Stimulated activated CD8-positive, alpha-beta memory T cell treated with anti-CD3 and anti-CD28 coated beads, Interleukin-15, amount 100 ng/mL, for 24 hours (primary cell): ENCODE measurements around the gene FEM1B.

ENCODE experiments used
- DNase-seq: peaks from one replicate; pipeline ENCODE4 v3.0.0-alpha.2; 2020; ENCODE audit warnings: low read depth

The FEM1B gene

DNA sequence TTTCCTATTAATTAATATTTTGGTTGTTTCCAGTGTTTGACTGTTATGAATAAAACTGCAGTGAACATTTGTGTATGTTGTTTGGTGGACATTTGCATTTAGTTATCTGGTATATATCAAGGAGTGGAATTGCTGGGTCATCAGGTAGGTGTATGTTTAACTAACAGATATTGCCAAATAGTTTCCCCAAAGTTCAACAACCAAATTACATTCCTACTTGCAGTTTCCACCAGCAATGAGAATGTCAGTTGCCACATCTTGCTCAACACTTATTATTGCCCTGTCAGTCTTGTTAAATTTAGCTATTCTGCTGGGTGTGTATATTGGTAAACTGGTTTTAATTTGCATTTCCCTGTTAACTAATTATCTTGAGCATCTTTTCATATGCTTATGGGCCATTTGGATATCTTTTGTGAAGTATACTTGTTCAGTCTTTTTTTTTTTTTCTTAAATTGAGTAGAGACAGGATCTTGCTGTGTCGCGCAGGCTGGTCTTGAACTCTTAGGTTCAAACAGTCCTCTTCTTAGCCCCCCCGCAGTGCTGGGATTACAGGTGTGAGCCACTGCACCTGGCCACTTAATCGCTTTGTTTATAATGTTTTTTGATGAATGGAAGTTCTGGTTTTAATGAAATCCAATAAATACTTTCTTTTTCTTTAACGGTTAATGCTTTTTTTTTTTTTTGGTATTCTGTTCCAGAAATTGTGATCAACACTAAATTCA is 7.9 kb downstream of the FEM1B start:
- DNase-seq, result no peak

DNA sequence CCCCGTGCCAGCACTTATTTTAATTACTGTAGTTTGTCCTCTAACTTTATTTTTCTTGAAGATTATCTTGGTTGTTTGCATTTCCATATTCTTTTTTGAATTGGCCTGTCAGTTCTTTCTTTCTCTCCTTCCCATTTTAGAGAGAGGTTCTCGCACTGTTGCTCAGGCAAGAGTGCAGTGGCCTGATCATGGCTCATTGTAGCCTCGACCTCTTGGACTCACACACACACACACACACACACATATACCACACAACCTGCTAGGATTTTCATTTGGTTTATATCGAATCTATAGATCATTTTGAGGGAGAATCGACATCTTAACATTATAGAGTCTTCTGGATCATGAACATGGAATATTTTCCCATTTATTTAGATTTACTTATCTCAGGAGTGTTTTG is 8.7 kb downstream of the FEM1B start:
- DNase-seq, result no peak

DNA sequence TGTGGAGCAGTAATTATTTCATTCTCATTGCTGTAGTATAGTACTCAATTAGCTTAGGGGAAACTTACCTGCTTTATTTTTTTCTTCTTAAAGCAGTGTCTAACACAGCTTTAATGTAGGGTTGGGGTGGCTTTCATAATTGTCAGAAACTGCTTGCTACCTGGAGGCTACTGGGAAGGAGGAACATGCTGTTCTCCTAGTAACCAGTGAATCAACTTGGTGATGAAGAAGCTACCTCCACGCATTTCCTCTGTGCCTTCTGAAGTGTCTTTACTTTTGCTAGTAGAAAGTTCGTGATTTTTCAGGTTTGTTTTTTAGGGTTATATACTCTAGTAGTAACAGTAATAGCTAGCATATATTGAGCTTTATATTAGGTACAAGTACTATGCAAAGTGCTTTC is 11.5 kb downstream of the FEM1B start:
- no peak for DNase-seq

DNA sequence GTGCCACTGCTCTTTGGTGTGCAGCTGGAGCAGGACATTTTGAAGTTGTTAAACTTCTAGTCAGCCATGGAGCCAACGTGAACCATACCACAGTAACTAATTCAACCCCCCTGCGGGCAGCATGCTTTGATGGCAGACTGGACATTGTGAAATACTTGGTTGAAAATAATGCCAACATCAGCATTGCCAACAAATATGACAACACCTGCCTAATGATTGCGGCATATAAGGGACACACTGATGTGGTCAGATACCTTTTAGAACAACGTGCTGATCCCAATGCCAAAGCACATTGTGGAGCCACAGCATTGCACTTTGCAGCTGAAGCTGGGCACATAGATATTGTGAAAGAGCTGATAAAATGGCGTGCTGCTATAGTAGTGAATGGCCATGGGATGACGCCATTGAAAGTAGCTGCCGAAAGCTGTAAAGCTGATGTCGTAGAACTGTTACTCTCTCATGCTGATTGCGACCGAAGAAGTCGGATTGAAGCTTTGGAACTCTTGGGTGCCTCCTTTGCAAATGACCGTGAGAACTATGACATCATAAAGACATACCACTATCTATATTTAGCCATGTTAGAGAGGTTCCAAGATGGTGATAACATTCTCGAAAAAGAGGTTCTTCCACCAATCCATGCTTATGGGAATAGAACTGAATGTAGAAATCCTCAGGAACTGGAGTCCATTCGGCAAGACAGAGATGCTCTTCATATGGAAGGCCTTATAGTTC is 12.2 kb downstream of the FEM1B start:
- no peak for DNase-seq

DNA sequence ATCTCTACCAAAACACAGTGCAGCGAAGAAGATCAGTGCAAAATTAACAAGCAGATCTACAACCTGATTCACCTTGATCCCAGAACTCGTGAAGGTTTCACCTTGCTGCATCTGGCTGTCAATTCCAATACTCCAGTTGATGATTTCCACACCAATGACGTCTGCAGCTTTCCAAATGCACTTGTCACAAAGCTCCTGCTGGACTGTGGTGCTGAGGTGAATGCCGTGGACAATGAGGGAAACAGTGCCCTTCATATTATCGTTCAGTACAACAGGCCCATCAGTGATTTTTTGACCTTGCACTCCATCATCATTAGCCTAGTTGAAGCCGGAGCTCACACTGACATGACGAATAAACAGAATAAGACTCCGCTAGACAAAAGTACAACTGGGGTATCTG is 13.2 kb downstream of the FEM1B start:
- DNase-seq, result no peak

DNA sequence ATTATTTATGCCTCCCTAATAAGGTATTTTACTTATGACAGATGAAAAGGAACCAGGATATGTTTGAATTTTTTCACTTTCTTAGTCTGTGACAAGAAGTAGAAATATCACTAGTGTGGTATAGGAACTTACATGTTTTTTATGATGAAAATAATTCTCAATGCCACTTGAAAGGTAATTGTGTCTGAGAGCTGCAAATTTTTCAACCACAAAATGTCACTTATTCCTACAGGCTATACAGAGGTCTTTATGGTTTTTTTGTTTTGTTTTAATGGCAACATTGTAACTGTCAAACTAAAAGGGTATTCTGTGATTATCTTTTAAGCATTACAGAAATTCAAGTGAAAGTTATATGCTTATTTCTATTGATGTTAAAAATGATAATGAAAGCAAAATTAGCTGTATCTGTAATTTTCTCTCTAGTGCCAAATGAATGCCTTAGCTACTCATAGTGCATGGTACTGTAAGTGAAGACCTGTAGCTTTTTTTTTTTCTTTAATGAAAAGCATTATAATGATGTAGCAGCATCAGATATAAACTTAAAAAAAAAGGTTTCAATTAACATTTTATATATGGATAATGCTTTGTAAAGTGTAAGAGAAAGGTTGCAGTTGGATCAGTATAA is 14.7 kb downstream of the FEM1B start:
- no peak for DNase-seq

DNA sequence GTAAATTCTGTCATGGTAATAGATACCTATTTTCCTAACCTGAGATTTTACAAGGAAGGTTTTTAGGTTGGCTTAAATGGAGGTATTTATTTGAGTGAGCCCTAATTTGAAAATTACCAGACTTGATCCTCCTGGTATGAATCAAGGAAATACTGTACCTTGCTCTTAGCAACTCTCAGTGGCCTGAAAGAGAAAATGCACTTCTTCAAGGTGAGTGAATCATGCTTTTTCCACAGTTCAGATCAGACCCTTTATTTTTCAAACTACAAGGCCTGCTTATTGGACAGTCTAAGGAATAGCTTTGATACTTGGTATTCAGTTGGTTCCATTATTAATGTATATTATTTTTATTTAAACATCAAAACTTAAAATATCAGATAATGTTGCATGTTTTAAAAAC is 15.4 kb downstream of the FEM1B start:
- no peak for DNase-seq

DNA sequence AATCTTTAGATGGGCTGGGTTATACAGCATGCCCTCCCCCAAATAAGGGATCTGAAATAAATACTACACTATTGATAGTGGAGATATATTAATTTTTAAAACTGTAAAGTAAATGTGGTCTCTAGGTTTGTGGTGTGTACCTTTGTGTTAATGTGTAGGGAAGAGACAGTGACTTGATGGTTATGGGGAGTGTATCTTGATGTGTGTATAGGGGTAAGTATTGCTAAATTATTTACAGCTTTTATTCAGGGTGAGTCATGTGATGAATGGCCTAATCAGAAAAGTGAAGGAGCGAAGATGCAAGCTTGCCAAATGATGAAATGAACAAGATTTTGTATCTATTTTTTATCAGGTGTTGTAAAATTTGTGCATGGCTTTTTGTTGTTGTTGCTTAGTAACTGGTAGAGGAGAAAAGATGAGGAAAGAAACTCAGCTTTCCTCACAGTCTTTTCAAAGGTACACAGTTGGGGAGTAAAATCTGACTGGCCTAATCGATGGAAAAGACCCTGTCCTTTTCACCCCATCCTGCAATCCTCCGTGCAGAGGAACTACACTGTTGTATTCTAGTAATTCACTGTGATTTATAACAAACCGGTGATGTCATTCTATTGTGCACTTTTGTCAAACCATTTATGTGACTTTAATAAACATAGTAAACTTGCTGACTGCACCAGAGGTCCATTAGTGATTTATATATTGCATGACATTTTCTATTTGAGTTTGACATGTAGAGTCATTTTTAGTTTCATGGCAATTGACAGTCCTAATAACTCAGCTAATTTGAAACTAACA is 17.7 kb downstream of the FEM1B start:
- DNase-seq, result no peak

DNA sequence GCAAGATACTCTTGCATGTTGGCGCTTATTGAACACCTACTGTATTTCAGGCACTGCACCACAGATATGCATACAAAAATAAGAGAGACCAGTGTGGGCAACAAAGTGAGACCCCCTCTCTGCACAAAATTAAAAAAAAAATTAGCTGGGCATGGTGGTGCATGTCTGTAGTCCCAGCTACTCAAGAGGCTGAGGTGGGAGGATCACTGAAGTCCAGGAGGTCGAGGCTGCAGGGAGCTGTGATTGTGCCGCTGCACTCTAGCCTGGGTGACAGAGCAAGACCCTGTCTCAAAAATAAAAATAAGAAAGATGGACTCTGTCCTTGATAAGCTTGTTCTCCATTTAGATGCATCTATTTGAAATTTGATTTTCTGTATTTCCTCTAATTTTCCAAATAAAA is 20.8 kb downstream of the FEM1B start:
- no peak for DNase-seq

DNA sequence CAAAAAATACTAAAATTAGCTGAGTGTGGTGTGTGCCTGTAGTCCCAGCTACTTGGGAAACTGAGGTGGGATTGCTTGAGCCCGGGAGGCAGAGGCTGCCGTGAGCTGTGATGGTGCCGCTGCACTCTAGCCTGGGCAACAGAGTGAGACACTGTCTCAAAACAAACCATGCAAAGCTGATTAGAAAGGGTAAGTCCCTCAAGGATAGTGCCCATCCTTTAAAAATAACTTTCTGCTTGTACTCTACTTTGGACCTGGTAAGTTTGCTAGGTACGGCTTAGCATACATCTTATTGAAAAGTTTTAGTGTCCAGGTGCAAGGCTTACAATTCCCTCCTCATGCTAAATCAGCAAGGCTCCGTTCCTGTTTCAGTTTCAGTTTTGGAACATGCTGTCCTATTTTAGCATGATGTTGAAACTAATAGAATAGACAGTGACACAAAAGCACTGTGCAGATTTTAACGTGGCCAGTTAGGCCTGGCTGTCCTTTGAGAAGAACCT is 21.4 kb downstream of the FEM1B start:
- DNase-seq, result no peak

DNA sequence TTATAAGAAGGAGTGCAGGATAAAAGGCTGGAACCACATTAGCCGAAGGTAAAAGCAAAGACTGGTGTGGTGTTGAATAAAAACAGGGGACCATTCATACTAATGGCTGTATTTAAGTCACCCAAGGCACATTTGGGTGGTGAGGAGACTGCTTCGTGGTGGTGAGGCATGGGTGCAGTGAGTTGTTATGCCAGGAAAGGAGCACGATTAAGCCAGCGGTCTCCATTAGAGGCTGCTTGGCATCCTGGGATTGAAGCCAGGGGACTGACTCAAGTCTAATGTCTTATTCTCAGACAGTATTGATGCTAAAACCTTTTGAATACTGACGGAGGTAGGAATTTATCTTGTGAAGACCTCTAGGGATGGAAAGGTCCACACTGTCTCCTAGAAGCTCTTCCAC is 21.9 kb downstream of the FEM1B start:
- DNase-seq, result no peak

DNA sequence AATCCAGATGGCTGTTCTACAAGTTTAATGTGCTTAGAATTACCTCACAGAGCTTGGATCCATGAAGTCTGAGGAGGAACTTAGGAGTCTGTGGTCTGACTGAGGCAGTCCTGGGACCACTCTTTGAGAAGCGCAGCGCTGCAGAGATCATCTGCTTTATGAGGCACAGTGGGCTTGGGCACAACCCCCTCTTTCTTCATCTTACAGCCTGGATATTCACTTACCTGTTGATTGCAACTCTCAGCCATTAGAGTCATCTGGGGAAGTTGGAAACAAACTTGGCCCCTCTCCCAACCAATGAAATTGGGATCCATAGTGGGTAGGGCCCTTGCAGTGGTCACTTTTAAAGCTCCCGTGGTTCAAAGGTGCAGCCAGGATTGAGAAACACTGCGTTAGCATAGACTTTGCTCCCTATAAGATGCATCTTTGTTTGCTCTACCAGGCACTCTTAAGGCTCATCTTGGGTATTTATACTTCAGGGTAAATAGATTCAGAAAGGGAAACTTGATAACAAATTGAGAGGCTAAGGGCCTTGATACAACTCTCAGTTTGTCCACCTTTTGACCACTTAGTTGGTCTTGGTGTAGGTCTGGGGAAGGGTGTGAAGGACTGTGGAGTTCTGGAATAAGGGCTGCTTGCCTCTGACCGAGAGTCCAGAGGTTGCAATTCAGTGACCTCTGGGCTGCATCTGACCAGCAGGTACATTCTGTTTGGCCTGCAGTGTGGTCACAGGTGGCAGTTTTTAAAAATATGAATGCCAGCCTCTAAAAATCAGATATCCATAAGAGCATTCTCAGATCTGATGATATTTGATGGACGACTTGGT is 22.8 kb downstream of the FEM1B start:
- DNase-seq, result no peak

DNA sequence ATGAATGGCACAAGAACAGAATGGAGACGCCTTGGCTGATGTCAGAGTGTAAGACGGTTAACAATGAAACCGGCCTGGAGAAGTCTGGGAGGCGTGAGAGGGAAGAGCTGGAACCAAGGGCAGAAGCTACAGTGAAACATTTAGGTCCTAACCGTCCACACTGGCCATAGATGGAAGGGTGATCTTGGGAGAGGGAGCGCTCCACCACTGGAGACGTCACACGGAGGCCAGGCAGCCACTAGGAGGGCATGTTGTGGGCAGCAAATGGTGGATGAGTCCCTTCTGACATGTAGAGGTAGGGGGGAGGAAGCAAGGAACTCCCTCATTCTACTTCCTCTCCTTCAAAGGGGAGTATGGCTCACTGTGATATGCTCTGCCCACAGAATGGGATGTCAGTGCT is 23.8 kb downstream of the FEM1B start:
- no peak for DNase-seq

DNA sequence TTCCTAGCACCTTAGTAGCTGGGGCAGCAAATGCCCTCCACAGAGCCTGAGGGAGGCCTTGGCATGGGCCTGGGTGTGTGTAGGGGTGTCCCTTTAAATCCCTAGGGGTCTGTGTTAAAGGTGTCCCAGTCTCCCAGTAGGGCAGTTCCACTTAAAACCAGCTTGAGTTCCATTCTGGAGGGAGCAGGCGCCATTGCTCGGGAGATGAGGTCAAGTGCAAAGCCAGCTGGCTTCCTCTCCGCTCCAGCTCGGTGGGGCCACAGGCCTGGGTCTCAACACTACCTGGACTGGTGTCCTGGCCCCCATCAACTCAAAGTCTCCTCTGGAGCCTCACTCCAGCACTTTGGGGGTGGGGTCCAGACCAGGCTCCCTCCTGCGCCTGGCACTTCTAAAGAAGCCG is 25.2 kb downstream of the FEM1B start:
- DNase-seq, result no peak

DNA sequence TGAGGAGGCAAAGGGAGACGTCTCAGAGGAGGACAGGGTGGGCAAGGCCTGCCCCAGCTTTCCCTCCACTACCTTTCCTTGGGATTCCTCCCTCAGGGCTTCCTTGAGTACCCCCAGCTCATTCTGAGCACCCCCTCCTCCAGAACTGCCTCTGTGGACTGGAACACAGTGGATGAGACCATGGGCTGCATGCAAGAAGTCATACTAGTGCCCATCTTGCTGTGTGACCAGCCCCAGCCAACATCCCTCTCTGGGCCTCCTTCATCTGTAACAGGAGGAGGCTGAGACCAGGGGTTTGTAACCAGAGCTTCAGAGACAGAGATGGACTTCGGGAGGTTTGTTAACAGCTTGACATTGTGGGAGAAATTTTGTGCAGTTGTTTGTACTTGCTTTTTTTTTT is 25.6 kb downstream of the FEM1B start:
- DNase-seq, result no peak

DNA sequence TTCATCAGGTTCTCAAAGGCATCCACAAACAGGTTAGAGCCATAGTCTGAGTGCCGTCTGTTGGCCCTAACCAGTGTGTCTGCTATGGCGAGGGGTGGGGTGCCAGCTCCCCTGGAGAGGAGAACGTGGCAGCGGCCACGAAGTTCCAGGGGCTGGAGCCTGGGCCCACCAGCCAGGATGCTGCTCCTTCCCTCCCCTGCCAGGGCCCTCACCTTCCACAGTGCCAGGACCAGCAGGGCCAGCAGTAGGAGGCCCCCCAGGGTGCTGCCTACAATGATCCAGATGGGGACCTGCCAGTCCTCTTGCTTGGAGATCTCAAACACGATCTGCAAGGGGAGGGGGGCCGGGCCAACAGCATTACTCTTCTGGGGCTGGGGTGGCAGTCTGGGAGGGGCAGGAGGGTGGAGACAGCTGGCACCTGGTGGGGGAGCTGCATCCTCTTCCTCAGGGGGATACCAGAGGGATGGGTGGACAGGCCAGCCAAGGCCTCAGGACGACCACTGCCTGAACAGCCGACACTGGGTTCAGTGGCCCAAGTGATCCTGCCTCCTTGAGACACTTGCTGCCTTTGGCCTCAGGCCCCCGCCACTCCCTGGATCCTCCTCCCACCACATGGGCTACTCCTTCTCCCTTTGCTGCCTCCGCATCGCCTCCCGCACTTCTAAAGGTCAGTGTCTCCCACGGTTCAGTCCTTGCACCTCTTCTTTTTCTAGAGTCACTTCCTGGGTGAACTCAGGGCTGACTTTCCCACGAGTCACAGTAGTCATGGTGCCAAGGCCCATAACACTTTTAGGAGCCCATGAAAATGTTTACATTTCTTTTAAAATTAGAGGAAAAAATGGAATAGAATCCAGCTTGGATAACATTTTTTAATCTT is 26.3 kb downstream of the FEM1B start:
- no peak for DNase-seq

DNA sequence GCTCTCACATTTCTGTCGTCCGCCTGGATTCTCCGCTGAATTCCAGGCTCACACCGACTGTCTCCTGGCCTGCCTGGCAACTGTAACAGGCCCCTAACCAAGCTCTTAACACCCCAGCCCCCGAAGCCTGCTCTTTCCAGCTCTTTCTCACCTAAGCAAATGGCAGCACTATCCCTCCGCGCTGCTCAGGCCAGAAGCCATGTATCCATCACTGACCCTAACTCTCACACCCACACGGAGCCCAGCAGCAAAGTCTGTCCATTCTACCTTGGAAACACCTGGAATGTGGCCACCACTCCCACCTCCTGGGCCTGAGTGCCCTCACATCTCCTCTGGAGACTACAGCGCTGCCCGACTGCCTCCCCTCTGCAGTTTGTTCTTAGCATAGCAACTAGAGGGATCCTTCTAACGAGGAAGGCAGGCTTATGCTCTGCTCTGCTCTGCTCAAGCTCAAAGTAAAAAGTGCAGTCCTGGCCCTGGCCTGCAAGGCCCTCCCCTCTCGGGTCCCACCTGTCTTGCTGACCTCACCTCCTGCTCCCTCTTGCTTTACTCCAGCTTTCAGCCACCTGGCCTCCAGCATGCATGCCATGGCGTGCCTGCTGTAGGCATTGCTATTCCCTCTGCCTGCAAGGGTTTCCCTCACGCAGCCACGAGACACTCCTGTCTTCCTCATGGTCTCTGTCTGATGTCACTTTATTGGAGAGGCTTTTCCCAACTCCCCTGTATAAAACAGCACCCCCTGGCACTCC is 27.2 kb downstream of the FEM1B start:
- no peak for DNase-seq

DNA sequence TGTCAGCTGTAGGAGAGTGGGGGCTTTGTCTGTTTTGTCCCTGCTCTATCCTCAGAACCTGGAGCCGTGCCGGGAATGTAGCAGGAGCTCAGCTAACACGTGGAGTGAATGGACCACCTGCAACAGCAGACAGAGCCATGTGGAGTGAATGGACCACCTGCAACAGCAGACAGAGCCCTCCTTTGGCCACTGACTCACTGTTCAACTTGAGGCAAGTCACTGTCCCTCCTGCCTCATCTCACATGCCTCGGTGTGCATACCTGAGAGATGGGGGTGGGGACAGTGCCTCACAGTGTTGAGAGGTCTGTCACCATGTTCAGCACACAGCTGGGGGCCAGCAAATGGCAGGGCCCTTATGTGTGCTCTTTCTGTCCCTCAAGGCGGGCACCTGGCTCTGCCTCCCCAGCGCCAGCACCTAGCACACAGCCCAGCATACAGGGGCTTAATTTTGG is 27.9 kb downstream of the FEM1B start:
- no peak for DNase-seq

DNA sequence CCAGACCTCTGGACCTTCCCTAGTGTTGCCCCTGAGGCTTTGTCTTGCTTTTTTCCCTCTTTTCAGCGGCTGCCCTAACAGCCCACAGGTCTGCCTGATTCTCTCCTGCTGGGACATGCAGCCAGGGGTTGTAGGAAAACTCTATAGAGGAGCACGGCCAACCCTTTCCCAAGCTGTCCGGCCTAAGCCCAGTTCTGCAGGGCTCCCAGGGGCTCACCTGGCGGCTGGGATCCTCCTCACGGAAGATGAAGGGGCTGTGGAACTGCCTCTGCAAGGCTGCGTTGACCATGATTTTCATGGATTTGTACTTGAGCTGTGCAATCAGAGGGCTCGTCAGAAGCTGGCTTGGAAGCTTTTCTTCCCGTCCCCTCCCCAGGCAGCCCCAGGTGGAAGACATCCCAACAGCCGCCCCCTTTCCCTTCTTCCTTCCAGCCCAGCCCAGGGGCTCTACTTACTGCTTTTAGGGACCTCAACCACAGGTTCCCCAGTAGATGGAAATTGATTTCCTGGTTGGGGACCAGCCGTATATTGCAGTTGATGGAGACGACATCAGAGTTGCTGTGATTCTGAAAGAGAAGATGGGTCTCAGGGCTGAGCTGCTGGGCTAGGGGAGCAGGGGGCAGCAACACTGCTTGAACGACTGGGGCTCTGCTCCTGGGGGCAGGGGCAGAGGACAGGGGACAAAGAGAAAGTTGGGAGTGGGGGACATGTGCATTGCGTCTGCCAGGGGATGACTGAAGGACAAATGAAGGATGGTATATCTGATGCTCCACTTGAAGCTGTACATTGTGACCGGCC is 29.8 kb downstream of the FEM1B start:
- DNase-seq, result no peak
